Effector memory CD8-positive, alpha-beta T cell (primary cell): ENCODE data around the gene SLC2A5.
A peak's percentile ranks its signal among the peaks of the same experiment; 100 is the strongest.
"Not testable (repeated sequence)": the region's sequence is repeated elsewhere in the genome, so short reads cannot be mapped to it uniquely, and the experiment has no call there.

ENCODE experiments used
- ATAC-seq: fragments of 150-1000 bp; cut with Tn5 transposase; replicated peaks from 2 replicates; pipeline ENCODE4 v1.10.0; 2021; ENCODE audit warnings: mild to moderate bottlenecking, moderate library complexity
- DNase-seq, 3 experiments: peaks; one replicate each; pipeline ENCODE4 v3.0.0; 2021
- H3K27ac Mint-ChIP-seq, 2 donors: one replicate each; pipeline ENCODE4 v1.8.0; 2022; ENCODE audit warnings: mild to moderate bottlenecking in 2 of 2, mixed read lengths in 2 of 2, moderate library complexity in 2 of 2
- H3K27me3 Mint-ChIP-seq, 2 donors: one replicate each; pipeline ENCODE4 v1.8.0; 2022; ENCODE audit warnings: mixed read lengths in 2 of 2
- H3K36me3 Mint-ChIP-seq: one replicate; pipeline ENCODE4 v1.8.0; 2022; ENCODE audit warnings: mild to moderate bottlenecking, moderate library complexity, mixed read lengths; ENCODE audit not compliant: insufficient read depth
- H3K4me1 Mint-ChIP-seq, 2 donors: one replicate each; pipeline ENCODE4 v1.8.0; 2022; ENCODE audit warnings: low read depth in 2 of 2, mixed read lengths in 2 of 2
- H3K4me3 Mint-ChIP-seq, 2 donors: one replicate each; pipeline ENCODE4 v1.8.0; 2022; ENCODE audit warnings: mild to moderate bottlenecking in 2 of 2, mixed read lengths in 2 of 2, moderate library complexity in 2 of 2
- H3K9me3 Mint-ChIP-seq, 2 donors: one replicate each; pipeline ENCODE4 v1.8.0; 2022; ENCODE audit warnings: mixed read lengths in 2 of 2

Gene SLC2A5

GRCh38 chr1:9028921-9029705, 40.3 kb downstream of the SLC2A5 start:
- Mint-ChIP-seq H3K27ac (no peak overlapping the region), H3K36me3 (no peaks in the 10 kb centered on the region), H3K4me3 (no peak overlapping the region), H3K4me1 (no peaks in the 10 kb centered on the region), H3K9me3 (no peaks in the 10 kb centered on the region), H3K27me3 (peaks cover 14 to 31% of the 10 kb centered on the region in 2 donors)
- DNase-seq (no peak), ATAC-seq (no peak)

GRCh38 chr1:9027307-9027706, 42.1 kb downstream of the SLC2A5 start:
- Mint-ChIP-seq H3K27me3 (peaks cover 7 to 22% of the 10 kb centered on the region in 2 donors), H3K27ac (no peak overlapping the region), H3K4me3 (no peak overlapping the region), H3K4me1 (no peaks in the 10 kb centered on the region), H3K36me3 (no peaks in the 10 kb centered on the region), H3K9me3 (no peaks in the 10 kb centered on the region)
- ATAC-seq (no peak), DNase-seq (no peak)

- ATAC-seq (no peak), DNase-seq (no peak)
- H3K4me1 Mint-ChIP-seq = no peaks in the 10 kb centered on the region
- no peaks in the 10 kb centered on the region for H3K36me3 Mint-ChIP-seq
- no peak overlapping the region for H3K27ac Mint-ChIP-seq
- H3K4me3 Mint-ChIP-seq = no peak overlapping the region
- peaks cover 7 to 22% of the 10 kb centered on the region in 2 donors for H3K27me3 Mint-ChIP-seq
- no peaks in the 10 kb centered on the region for H3K9me3 Mint-ChIP-seq
Measured at GRCh38 chr1:9025449-9025848, 44.0 kb downstream of the SLC2A5 start.

- ATAC-seq (no peak), DNase-seq (no peak)
- Mint-ChIP-seq H3K36me3 (no peaks in the 10 kb centered on the region), H3K27me3 (peaks cover 7 to 22% of the 10 kb centered on the region in 2 donors), H3K27ac (peak overlapping the region in 1 of 2 donors; percentile 24), H3K4me3 (no peak overlapping the region), H3K4me1 (no peaks in the 10 kb centered on the region), H3K9me3 (no peaks in the 10 kb centered on the region)
Measured at GRCh38 chr1:9024837-9025236, 44.6 kb downstream of the SLC2A5 start.

GRCh38 chr1:9022773-9023172, 46.7 kb downstream of the SLC2A5 start:
- DNase-seq (no peak), ATAC-seq (no peak)
- Mint-ChIP-seq H3K36me3 (no peaks in the 10 kb centered on the region), H3K27ac (no peak overlapping the region), H3K4me3 (no peak overlapping the region), H3K9me3 (no peaks in the 10 kb centered on the region), H3K4me1 (no peaks in the 10 kb centered on the region), H3K27me3 (peaks cover 3 to 19% of the 10 kb centered on the region in 2 donors)

GRCh38 chr1:9022026-9022738, 47.3 kb downstream of the SLC2A5 start:
- ATAC-seq, H3K9me3 Mint-ChIP-seq, H3K4me3 Mint-ChIP-seq, H3K36me3 Mint-ChIP-seq, DNase-seq, H3K4me1 Mint-ChIP-seq, H3K27ac Mint-ChIP-seq: not testable (repeated sequence)
- peaks cover 7 to 25% of the 10 kb centered on the region in 2 donors for H3K27me3 Mint-ChIP-seq

- Mint-ChIP-seq H3K36me3 (no peaks in the 10 kb centered on the region), H3K4me3 (no peak overlapping the region), H3K27me3 (peaks cover 7 to 35% of the 10 kb centered on the region in 2 donors), H3K4me1 (no peaks in the 10 kb centered on the region), H3K9me3 (no peaks in the 10 kb centered on the region), H3K27ac (no peak overlapping the region)
- ATAC-seq (no peak), DNase-seq (no peak)
Measured at GRCh38 chr1:9020305-9020704, 49.1 kb downstream of the SLC2A5 start.

GRCh38 chr1:9019896-9020295, 49.5 kb downstream of the SLC2A5 start:
- ATAC-seq (no peak), DNase-seq (no peak)
- Mint-ChIP-seq H3K4me1 (no peaks in the 10 kb centered on the region), H3K27ac (no peak overlapping the region), H3K4me3 (no peak overlapping the region), H3K27me3 (peaks cover 7 to 39% of the 10 kb centered on the region in 2 donors), H3K36me3 (no peaks in the 10 kb centered on the region), H3K9me3 (no peaks in the 10 kb centered on the region)

- no peaks in the 10 kb centered on the region for H3K4me1 Mint-ChIP-seq
- DNase-seq = no peak
- no peak overlapping the region for H3K27ac Mint-ChIP-seq
- H3K36me3 Mint-ChIP-seq = no peaks in the 10 kb centered on the region
- peaks cover 8 to 54% of the 10 kb centered on the region in 2 donors for H3K27me3 Mint-ChIP-seq
- no peak overlapping the region for H3K4me3 Mint-ChIP-seq
- H3K9me3 Mint-ChIP-seq = no peaks in the 10 kb centered on the region
- no peak for ATAC-seq
Measured at GRCh38 chr1:9018333-9018732, 51.1 kb downstream of the SLC2A5 start.

GRCh38 chr1:9016455-9016854, 53.0 kb downstream of the SLC2A5 start:
- H3K27me3 Mint-ChIP-seq = peaks cover 11 to 68% of the 10 kb centered on the region in 2 donors
- no peak for DNase-seq
- H3K36me3 Mint-ChIP-seq = no peaks in the 10 kb centered on the region
- ATAC-seq = no peak
- H3K4me3 Mint-ChIP-seq = no peak overlapping the region
- no peaks in the 10 kb centered on the region for H3K4me1 Mint-ChIP-seq
- no peak overlapping the region for H3K27ac Mint-ChIP-seq
- H3K9me3 Mint-ChIP-seq = no peaks in the 10 kb centered on the region

GRCh38 chr1:9014475-9015375, 54.7 kb downstream of the SLC2A5 start:
- H3K27me3 Mint-ChIP-seq = peaks cover 15 to 82% of the 10 kb centered on the region in 2 donors
- DNase-seq = no peak
- H3K4me3 Mint-ChIP-seq = no peak overlapping the region
- H3K36me3 Mint-ChIP-seq = no peaks in the 10 kb centered on the region
- H3K4me1 Mint-ChIP-seq = no peaks in the 10 kb centered on the region
- ATAC-seq = no peak
- H3K9me3 Mint-ChIP-seq = no peaks in the 10 kb centered on the region
- H3K27ac Mint-ChIP-seq = no peak overlapping the region

- no peak for DNase-seq
- ATAC-seq = no peak
- Mint-ChIP-seq H3K9me3 (no peaks in the 10 kb centered on the region), H3K36me3 (no peaks in the 10 kb centered on the region), H3K27me3 (peaks cover 15 to 82% of the 10 kb centered on the region in 2 donors), H3K4me3 (no peak overlapping the region), H3K4me1 (no peaks in the 10 kb centered on the region), H3K27ac (no peak overlapping the region)
Measured at GRCh38 chr1:9013819-9014218, 55.6 kb downstream of the SLC2A5 start.

GRCh38 chr1:9010781-9011323, 58.6 kb downstream of the SLC2A5 start:
- Mint-ChIP-seq H3K4me3 (no peak overlapping the region), H3K27ac (no peak overlapping the region), H3K27me3 (peaks cover 8 to 52% of the 10 kb centered on the region in 2 donors), H3K4me1 (no peaks in the 10 kb centered on the region), H3K9me3 (no peaks in the 10 kb centered on the region), H3K36me3 (no peaks in the 10 kb centered on the region)
- no peak for DNase-seq
- no peak for ATAC-seq
